GM18870 (cell line): Measurements from ENCODE around the gene CEP20.
A peak's percentile ranks its signal among the peaks of the same experiment; 100 is the strongest.
"Not testable (repeated sequence)": the region's sequence is repeated elsewhere in the genome, so short reads cannot be mapped to it uniquely, and the experiment has no call there.

Experiments
- ATAC-seq: cut with Tn5 transposase; IDR thresholded peaks from one replicate; pipeline ENCODE4 v1.9.1; 2021; ENCODE audit warnings: moderate library complexity; ENCODE audit not compliant: unreplicated experiment

CEP20 gene

DNA sequence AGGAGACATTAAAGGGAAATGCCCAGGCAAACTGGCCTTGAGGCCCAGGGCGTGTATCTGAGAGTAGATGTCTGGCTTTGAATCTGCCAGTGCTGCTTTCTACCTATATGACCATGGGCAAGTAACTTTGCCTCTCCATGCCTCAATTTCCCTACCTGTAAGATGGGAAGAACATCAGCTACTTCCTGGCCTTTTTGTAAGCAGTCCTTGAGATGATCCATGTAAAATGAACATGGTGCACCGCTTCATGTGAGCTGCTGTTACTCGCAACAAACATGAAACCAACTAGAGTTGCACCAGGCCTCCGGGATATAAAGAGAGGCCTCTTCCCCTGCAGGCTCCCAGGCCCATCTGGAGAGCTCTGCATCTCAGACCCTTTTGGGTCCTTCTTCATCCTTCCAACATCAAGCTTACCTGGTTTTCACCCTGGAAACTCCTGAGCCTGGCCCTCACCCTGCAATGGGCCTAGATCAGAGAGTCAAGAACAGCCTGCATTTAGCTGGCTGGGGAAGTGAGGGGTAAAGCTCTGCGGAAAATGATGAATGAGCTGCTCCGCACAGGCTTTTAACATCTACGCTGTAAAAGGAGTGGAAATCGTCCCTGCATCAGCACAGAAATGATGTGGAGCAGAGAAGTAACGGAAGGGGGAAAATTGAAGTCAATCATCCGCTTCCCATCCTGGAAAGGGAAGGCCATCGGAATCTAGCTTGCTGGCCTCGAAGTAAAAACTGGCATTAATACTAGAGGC lies 29.3 kb downstream of the CEP20 start:
- no peak for ATAC-seq

DNA sequence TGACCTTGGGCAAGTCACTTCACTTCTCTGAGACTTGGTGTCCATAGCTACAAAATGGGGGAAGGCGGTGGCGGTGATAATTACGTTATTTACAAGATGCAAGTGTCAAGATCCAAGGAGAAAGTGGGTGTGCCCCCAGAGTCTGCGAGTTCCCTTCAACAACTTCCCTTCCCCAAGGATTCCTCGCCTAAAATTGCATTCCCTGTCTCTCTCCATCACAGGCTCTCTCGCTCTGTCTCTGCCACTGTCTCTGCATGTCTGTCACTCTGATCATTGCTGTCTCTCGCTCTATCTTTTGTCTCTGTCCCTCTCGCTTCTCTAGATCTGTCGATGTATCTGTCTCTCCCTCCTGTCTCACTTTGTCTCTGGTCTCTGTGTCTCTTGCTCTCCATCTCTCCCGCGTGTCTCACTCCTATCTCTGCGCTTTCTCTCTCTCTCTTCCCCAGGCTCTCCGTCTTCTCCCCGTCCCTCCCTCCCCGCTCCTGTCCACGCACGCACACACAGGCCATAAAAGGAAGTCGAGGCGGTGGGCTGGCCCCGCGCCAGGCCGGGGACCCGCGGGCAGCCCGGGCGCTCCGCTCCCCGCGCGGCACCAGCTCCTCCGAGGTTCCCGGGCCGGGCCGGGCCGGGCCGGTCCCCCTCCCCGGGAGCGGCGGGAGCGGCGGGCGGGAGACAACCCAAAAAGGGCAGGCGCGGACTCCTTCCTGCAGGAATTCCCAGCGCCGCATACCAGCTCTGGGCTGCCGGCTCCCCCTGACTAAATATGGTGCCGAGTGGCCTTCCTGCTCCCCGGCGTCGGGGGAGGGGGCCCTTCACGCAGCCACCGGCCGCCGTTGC lies 30.5 kb downstream of the CEP20 start:
- ATAC-seq: no peak

DNA sequence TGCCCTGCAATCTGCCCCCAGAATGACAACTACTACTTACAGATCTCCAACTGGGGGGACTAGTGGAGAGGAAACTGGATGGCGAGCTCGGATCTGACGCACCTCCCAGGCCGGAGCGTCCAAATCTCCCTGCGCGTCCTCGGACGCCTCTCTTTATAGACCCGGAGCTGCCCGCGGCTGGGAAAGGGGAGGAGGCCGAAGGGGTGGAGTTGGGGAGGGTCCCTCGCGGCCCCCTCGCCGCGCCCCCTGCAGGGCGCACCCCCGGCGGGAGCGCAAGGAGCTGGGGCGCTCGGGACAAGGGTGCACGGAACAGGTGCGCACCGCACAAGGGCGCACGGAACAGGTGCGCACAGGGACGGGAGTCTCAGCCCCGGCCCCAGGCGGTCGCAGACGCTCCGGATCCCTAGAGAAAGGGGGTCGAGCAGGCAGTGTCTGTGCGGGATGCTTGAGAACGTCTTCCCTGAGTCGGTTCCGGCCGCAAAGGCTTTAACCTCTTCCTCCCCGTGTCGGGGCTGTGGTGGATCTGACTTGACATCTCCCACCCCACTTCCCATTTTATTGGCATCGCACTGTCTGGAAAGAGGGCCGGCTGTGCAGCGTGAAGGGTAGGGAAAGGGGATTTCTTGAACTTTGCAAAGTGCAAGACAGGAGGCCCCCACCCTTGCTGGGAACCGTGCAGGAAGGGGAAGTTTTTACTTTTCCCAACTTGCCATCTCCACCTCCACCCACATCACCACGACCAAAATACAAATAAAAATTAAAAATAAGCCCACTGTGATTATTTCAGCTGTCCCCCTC lies 31.3 kb downstream of the CEP20 start, which contains the start of gene MYH11:
Gene MYH11 (minus strand): TSS at position 128 of the 798 bp plus-strand sequence. CDS start 18,776 bp downstream, outside the sequence.
- no peak for ATAC-seq

DNA sequence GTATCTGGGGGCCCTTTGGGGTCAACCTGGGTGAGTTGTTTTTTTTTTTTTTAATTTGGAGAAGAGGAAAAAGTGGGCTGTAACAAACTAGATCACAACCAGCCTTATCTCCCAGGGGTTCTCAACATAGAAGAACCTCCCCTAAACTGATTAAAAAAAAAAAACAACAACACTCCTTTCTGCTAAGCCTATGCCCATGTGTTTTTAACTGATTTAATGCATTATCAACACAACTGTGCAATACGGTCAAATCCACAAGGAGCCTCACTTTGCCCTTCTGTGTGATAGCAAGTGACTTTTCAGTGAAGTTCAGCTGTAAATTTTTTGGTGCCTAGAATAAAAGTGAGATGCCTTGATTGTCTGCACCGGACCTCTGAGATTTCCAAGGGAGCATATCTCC lies 32.2 kb downstream of the CEP20 start:
- ATAC-seq: no peak

DNA sequence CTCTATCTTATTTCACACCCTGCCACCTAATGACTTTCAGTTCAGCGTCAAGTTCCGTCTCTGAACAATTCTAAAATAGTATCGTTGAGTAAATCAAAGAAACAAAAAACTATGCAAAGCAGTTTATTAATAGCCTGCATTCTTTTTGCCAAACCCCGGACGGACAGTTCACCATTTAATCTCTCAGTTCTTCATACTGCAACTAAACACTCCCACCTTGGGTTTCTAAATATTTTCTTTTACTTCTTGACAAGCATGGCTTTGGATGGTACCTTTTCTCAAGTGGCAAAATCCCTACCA lies 32.7 kb downstream of the CEP20 start:
- peak; percentile 74 for ATAC-seq

DNA sequence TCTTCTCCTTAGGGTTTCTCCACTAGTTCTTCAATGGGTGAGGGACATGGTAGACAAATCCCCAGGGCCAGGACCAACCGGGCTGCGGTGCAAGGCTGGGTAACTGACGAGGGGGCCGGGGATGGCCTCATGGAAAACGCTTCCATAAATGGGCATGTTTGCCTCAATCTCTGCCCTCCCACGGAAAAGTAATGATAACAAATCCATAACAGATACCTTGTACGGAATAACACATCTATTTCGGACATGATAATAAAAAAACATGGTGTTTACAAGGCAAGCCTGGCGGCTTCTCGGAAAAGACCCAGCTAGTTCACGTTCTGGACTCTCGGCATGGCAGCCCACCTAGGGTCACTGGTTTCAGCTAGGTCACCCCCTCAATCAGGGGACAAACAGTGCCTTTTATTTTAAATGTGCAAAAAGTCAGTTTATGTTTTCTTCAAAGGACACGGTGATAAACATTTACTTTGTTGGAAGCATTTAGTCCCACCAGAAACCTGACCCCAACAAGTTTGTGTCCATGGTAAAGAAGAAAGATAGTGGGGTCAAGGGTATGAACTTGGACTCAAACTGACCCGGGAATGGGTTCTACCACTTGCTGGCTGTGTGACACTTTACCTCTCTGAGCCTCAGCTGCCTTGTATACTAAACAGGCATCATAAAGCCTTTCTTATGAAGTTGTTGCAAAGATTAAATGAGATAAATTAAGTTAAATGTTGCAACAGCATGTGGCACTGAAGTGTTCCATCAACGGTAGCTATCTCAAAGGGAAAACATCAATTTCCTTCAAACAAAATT lies 33.3 kb downstream of the CEP20 start:
- ATAC-seq: no peak

DNA sequence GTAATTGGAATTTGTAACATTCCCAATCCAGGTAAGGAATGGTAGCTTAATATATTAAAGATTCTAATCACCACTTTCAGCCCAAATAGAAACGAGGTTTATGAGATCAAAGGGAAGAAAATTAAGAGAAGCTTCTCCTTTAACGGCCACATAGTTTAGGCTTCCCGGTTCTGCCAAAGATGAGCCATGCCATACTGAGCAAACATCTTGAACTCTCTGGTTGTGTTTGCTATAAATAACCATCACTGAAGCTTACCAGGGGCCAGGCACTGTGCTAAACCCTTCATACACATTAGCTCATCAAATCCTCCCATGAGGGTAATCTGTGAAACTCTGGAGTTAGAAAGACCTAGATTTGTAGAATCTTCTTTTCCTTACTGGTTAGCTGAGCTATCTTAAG lies 34.3 kb downstream of the CEP20 start:
- ATAC-seq: no peak

DNA sequence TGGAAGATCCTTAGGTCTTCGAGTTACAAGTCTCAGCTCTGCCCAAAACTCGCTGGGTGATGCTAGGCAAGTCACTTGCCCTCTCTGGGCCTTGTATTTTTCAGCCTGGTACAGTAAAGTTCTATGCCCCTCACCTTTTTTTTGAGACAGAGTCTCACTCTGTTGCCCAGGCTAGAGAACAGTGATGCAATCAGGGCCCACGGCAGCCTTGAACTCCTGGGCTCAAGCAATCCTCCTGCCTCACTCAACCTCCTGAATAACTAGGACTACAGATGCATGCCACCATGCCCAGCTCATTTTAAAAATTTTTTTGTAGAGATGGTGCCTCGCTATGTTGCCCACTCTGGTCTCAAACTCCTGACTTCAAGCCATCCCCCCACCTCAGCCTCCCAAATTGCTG lies 35.4 kb downstream of the CEP20 start:
- no peak for ATAC-seq

DNA sequence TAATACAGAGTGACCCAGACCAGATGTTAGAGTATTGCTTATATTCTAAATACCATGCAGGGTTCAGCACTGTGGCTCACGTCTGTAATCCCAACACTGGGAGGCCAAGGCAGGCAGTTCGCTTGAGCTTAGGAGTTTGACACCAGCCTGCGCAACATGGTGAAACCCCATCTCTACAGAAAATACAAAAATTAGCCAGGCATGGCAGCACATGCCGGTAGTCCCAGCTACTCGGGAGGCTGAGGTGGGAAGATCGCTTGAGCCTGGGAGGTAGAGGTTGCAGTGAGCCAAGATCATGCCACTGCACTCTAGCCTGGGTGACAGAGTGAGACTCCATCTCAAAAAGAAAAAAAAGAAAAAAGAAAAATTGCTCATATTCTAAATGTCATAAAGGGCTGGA lies 37.8 kb downstream of the CEP20 start:
- ATAC-seq: not testable (repeated sequence)

DNA sequence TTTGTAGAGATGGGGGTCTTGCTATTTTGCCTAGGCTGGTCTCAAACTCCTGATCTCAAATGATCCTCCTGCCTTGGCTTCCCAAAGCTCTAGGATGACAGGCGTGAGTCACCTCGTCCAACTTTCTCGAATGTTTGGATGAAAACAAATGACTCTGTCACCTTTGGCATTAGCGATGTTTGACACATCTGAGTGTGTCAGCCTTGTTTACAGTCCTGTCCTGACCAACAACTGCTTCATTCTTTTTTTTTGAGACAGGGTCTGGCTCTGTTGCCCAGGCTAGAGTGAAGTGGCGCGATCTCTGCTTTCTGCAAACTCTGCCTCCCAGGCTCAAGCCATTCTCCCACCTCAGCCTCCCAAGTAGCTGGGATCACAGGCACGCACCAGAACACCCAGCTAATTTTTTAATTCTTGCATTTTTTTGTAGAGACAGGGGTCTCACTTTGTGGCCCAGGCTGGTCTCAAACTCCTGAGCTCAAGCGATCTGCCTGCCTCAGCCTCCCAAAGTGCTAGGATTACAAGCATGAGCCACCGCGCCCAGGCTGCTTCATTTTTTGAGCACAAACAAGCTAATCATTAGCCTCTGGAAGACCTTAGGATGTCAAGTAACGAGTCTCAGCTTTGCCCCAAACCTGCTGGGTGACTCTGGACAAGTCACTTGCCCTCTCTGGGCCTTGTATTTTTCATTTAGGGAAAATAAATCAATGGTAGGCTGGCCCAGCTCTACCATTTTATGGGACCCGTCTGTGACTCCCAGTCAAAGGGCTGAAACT lies 39.0 kb downstream of the CEP20 start:
- no peak for ATAC-seq

DNA sequence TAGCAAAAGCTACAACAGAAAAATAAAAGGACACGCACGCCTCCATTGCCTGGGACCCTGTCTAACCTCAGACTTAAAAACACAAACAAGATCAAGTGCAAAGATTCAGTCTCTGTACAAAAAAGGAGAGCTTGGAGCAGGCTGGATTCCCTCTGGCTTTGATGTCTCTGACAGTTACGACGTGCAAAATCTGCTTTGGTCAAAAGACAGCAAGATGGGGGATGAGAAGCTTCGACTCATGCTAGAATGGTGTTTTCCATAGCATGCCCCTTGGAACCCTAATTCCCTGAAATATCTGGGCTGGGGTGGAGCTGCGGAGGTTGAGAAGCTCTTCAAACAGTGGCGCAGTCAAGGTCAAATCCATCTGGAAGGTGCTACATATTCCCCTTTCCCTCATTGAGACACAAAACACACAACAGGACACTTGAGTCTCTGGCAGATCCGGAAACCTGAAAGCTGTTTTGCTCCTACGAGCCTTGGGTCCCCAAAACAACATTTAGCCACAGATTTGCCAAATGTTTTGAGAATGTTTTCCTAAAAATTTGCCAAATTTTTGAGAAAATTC lies 40.7 kb downstream of the CEP20 start:
- ATAC-seq: no peak

DNA sequence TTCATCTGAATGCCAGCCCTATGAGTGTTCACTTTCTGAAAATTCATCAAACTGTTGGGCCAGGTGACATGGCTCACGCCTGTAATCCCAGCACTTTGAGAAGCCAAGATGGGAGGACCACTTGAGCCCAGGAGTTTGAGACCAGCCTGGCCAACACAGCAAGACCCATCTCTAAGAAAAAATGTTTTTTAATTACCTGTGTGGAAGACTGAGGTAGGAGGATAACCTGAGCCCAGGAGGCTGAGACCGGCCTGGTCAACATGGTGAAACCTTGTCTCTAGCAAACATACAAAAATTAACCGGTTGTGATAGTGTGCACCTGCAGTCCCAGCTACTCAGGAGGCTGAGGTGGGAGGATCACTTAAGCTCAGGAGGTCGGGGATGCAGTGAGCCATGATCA lies 41.9 kb downstream of the CEP20 start:
- no peak for ATAC-seq

DNA sequence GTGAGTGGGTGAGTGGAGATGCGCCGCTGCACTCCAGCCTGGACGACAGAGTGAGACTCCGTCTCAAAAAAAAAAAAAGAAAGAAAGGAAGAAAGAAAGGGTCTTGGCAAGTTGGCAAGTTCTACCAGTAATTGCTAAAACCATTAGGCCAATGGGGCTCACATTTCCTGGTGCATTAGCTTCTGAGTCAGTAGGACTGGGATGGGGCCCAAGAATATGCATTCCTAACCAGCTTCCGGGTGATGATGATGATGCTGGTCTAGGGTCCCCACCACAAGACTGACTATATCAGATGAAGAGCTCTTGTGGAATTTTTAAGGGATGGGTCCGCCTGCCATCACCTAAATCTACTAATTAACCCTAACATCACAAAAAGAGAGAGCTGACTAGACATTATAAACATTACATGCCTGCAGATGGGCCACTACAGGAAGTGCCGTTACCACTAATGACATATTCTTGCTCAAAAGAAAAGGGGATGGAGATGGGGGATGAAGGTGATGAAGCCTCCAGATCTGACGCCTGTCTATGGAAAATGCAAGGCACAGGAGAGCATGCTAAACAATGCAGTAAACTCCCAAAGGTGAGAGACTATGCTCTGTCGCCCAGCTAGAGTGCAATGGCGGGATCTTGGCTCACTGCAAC lies 44.6 kb downstream of the CEP20 start:
- ATAC-seq: no peak

DNA sequence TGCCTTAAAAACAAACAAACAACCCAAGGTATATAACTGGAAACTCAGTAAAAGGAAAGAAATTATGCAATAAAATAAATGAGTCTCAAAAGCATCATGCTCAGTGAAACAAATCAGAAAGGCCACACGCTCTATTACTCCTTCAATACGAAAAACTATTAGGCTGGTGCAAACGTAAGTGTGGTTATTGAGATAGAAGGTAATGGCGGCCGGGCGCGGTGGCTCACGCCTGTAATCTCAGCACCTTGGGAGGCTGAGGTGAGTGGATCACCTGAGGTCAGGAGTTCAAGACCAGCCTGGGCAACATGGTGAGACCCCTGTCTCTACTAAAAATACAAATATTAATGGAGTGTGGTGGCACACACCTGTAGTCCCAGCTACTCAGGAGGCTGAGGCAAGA lies 49.2 kb downstream of the CEP20 start:
- ATAC-seq: not testable (repeated sequence)

DNA sequence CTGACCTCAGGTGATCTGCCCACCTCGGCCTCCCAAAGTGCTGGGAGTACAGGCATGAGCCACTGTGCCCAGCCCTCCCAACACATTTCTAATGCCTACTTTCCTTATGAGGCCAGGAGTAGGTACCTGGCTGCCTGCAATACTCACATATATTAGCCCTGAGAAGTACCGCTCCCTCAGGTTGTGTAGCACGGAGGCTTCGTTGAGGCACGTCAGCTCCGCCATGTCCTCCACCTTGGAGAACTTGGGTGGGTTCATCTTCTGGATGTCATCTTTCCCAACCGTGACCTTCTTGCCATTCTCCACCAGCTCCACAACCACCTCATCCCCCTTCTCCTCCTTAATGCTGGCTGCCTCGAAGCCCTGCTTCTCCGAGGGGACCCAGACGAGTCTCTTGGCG lies 50.6 kb downstream of the CEP20 start:
- no peak for ATAC-seq

DNA sequence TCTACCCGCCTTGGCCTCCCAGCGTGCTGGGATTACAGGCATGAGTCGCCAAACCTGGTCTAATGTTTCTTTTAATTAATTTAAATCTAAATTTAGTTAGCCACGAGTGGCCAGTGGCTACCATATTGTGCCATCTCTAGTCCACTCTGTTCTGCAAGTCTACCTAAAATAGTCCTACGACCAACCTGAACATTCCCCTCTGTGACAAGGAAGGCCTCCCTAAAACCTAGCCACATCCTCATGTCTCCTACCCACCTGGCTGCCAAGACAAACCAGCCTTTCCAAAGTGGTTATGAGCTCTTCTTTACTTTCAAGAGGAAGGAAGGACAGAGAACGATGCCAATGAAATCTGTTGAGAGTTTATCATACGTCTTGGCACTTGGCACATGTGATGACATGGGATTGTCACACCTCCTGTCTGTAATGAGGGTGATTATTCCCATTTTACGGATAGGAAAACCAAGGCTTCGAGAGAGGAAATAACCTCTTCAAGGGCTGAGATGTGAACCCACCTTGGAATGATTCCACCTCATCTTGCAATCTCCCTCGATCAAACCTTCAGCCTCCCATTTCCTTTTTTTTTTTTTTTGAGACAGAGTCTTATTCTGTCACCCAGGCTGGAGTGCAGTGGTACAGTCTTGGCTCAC lies 51.3 kb downstream of the CEP20 start:
- no peak for ATAC-seq

DNA sequence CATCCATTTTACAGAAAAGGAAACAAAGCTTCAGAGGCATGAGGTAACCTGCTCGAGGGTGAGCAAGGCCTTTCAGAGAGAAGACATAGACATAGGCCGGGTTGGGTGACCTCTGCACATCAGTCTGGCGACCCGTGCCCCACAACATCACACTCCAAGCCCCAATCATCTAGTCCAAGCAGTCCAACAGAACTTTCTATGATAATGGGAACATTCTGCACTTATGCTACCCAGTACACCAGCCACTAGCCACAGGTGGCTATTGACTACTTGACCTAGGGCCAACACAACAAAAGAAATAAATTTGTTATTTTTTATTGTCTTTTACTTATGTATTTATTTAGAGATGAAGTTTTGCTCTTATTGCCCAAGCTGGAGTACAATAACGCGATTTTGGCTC lies 52.3 kb downstream of the CEP20 start:
- no peak for ATAC-seq

DNA sequence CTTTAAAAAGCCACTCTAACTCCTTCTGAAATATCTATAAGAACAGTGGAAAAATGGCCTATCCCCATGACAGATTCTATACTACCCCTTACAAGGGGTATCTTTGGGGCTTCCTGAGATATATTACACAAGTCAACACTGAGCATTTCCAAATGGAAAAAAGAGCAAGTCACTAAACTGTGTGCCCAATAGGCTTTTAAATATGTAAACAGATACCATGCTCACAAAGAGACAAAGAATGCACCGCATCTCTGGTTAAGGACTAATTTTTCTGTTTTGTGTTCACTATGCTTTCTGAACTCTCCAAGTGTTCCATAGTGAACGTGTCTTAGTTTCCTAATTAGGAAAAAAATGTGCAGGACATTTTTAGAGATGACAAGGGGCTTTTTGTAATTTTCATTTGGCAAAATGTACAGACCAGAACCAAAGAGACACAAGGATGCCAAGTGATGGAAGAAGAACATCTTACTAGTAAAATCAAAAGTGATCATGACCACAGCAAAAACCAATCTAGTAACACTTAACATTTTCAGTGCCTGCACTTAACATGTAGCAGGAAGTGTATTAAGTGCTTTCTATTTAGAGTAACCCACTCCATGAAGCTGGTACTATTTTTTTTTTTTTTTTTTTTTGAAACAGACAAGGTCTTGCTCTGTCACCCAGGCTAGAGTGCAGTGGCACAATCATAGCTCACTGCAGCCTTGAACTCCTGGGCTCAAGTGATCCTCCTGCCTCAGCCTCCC lies 53.1 kb downstream of the CEP20 start:
- ATAC-seq: no peak
